B cell (primary cell): ENCODE results near the gene SGSM1. TPM values are rescaled to one million over a fixed set of nuclear protein-coding genes. Genes with fewer than 3 reads are reported as not detected.

Experiments used
- ATAC-seq: fragments of 200-7000 bp; cut with Tn5 transposase; one replicate; pipeline ENCODE4 v1.10.0; 2021; ENCODE audit warnings: low read depth, mild to moderate bottlenecking, moderate number of reproducible peaks, moderate library complexity
- CTCF ChIA-PET: fragments of 350-600 bp; sonication (Branson Sonifier 250); formaldehyde crosslinking; loops from one replicate; lab custom pipeline; 2021; ENCODE audit warnings: antibody characterized with exemption, inconsistent platforms; lab: Charles Lee
- POLR2A ChIA-PET: fragments of 350-600 bp; sonication (Branson Sonifier 250); formaldehyde crosslinking; loops from one replicate; lab custom pipeline; 2021; ENCODE audit warnings: antibody characterized with exemption; lab: Charles Lee
- DNase-seq: peaks from one replicate; pipeline ENCODE4 v3.0.0; 2013
- H2AFZ ChIP-seq: 2 replicates; pipeline ENCODE4 v1.6.1; 2012; ENCODE audit warnings: mild to moderate bottlenecking, low read depth, low read length; ENCODE audit not compliant: insufficient read depth, poor library complexity, severe bottlenecking
- H3K27ac ChIP-seq, 2 donors: 1 replicate in 1 of 2; 2 replicates in 1 of 2; pipeline ENCODE4 v1.5.1; 2012 to 2013; ENCODE audit warnings: low read length in 2 of 2, mild to moderate bottlenecking in 2 of 2, moderate library complexity in 1 of 2
- H3K27me3 ChIP-seq, 4 experiments: fragments of 200-600 bp in 1 of 4; sonication (generic) in 1 of 4; replicated peaks in 1 of 4; 1 replicate in 2 of 4; 2 replicates in 2 of 4; pipeline versions ENCODE4 v1.6.1 to v1.7.0; 2013 to 2016; ENCODE audit warnings: low read length in 3 of 4, mild to moderate bottlenecking in 2 of 4, mixed read lengths in 1 of 4, moderate library complexity in 1 of 4; ENCODE audit not compliant: insufficient read depth in 4 of 4, control insufficient read depth in 3 of 4; ENCODE audit errors: control extremely low read depth in 1 of 4
- H3K36me3 ChIP-seq, 2 experiments: replicated peaks in 1 of 2; 1 replicate in 1 of 2; 2 replicates in 1 of 2; pipeline versions ENCODE4 v1.6.1 to v1.7.1; 2013; ENCODE audit warnings: low read length in 1 of 2; ENCODE audit not compliant: insufficient read depth in 2 of 2, control insufficient read depth in 1 of 2; ENCODE audit errors: control extremely low read depth in 1 of 2, extremely low read depth in 1 of 2
- H3K4me1 ChIP-seq, 2 donors: fragments of 200-600 bp in 1 of 2; sonication (generic) in 1 of 2; 1 replicate in 1 of 2; 2 replicates in 1 of 2; pipeline versions ENCODE4 v1.5.1 to v1.6.1; 2013 to 2017; ENCODE audit warnings: low read length in 2 of 2; ENCODE audit not compliant: control insufficient read depth in 2 of 2, insufficient read depth in 2 of 2
- H3K4me2 ChIP-seq: replicated peaks from 2 replicates; pipeline ENCODE3; 2012; ENCODE audit warnings: mild to moderate bottlenecking, low read depth, low read length; ENCODE audit not compliant: poor library complexity, severe bottlenecking
- H3K4me3 ChIP-seq, 5 experiments: fragments of 200-600 bp in 1 of 5; sonication (generic) in 1 of 5; 1 replicate in 3 of 5; 2 replicates in 2 of 5; pipeline versions ENCODE4 v1.5.1 to v1.7.0; 2011 to 2016; ENCODE audit warnings: low read length in 4 of 5, mild to moderate bottlenecking in 4 of 5, low read depth in 2 of 5, control low read depth in 1 of 5, moderate library complexity in 1 of 5; ENCODE audit not compliant: insufficient read depth in 1 of 5; ENCODE audit errors: control extremely low read depth in 1 of 5, extremely low read depth in 1 of 5
- H3K79me2 ChIP-seq: fragments of 200-600 bp; sonication (generic); one replicate; pipeline ENCODE4 v1.6.0; 2016; ENCODE audit warnings: low read length; ENCODE audit not compliant: control insufficient read depth, insufficient read depth
- H3K9ac ChIP-seq: fragments of 200-600 bp; sonication (generic); 2 replicates; pipeline ENCODE4 v1.6.1; 2017; ENCODE audit warnings: mild to moderate bottlenecking, low read length, moderate library complexity
- H3K9me3 ChIP-seq, 3 donors: one replicate each; pipeline versions ENCODE4 v1.6.1 to v1.7.1; 2013; ENCODE audit warnings: low read length in 2 of 3; ENCODE audit not compliant: control insufficient read depth in 2 of 3, insufficient read depth in 1 of 3; ENCODE audit errors: control extremely low read depth in 1 of 3
- H4K20me1 ChIP-seq: 2 replicates; pipeline ENCODE4 v1.6.0; 2012; ENCODE audit warnings: mild to moderate bottlenecking, low read length; ENCODE audit not compliant: insufficient read depth, control insufficient read depth, poor library complexity, severe bottlenecking
- H3K27ac Mint-ChIP-seq: one replicate; pipeline ENCODE4 v1.8.0; 2021; ENCODE audit warnings: mixed read lengths
- H3K27me3 Mint-ChIP-seq: one replicate; pipeline ENCODE4 v1.8.0; 2021; ENCODE audit warnings: mixed read lengths
- H3K4me1 Mint-ChIP-seq: one replicate; pipeline ENCODE4 v1.8.0; 2021; ENCODE audit warnings: mixed read lengths
- H3K4me3 Mint-ChIP-seq: one replicate; pipeline ENCODE4 v1.8.0; 2021; ENCODE audit warnings: mixed read lengths
- H3K9me3 Mint-ChIP-seq: one replicate; pipeline ENCODE4 v1.8.0; 2022; ENCODE audit warnings: mixed read lengths; ENCODE audit not compliant: insufficient read depth
- EZH2 ChIP-seq: IDR thresholded peaks from 2 replicates; pipeline ENCODE4 v1.6.1; 2012; ENCODE audit warnings: borderline replicate concordance, low read depth, mild to moderate bottlenecking, moderate library complexity, low read length; ENCODE audit not compliant: insufficient read depth, poor library complexity, severe bottlenecking
- WGBS: methylation state at CpG from one replicate; pipeline ENCODE4 v1.1.5; 2013; ENCODE audit warnings: missing lambda C conversion rate; ENCODE audit not compliant: insufficient coverage; 5-methylcytosine and 5-hydroxymethylcytosine counted together
- intact Hi-C: fragments of 100-400 bp; cut with micrococcal nuclease; formaldehyde crosslinking; loops from one replicate; pipeline ENCODE4 v1.10.0; 2022
- polyA plus RNA-seq: library from polyadenylated mRNA; depleted of rRNA; stranded (reverse); fragments of >200 nt; gene quantifications from 2 replicates; pipeline ENCODE4 v1.2.3, GENCODE V29; 2012
- total RNA-seq, 2 donors: library from RNA; stranded (reverse); fragments of 120-200 nt in 1 of 2; gene quantifications; 1 replicate in 1 of 2; 2 replicates in 1 of 2; pipeline versions ENCODE4 v1.2.3 to v1.2.4, GENCODE V29; 2013 to 2022
- TF ChIP-seq, protein P1 (sequence below): fragments of 200-600 bp; IDR thresholded peaks from one replicate; pipeline ENCODE4 v1.8.0; 2022; ENCODE audit warnings: antibody characterized with exemption, mild to moderate bottlenecking

The SGSM1 gene
- total and polyA plus RNA-seq, 2 donors (not counting 1 experiment from before 2014, with no cell fraction given) = 0.91 to 1.3 TPM

DNA sequence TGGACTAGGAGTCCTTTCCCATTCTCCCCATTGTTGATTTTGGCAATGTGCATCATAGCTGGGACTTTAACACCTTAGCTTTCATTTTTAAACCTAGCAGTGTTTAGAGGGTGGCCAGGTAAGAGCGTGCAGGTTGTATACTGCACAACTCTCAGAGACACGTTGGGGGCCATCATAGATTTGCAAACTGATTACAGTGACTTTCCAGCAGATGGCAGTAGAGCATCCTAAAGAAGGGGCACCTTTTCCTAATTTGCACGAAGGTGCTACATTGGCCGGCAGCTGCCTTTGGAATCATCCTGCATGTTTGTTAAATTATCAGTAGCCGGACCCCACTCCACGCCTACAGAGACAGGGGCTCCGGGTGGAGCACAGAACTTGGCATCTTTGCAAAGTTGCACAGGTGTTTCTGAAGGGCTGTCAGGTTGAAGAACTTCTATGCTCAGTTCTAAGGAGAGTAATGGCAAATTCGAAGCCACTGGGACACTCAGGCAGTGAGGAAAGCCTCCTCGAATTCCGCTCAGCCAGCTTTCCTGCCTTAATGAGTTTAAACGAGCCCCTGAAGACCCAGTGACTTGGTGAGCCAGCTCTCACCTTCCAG, 132.8 kb downstream of the SGSM1 start:
- no peak overlapping the region for H3K4me3 Mint-ChIP-seq
- H3K4me1 Mint-ChIP-seq = no peaks in the 10 kb centered on the region
- no peak overlapping the region for H3K27ac Mint-ChIP-seq
- ATAC-seq (no peak), DNase-seq (peak; percentile 44)
- H3K36me3 ChIP-seq = no peaks in the 10 kb centered on the region
- H3K4me3 ChIP-seq = no peak overlapping the region
- ChIA-PET POLR2A (no interaction called here), CTCF (interaction anchor here (0.6 to 1.9 kb wide), 3 partner anchors 21 to 118 kb away, joined by 4 to 10 read pairs (median 6); no protein-coding TSS in a partner anchor)
- 23% methylated on average over 11 of the region's 11 CpGs for WGBS
- H4K20me1 ChIP-seq = no peaks in the 10 kb centered on the region
- H3K79me2 ChIP-seq = no peaks in the 10 kb centered on the region
- no peak overlapping the region for H3K4me2 ChIP-seq
- no peak overlapping the region for H3K9ac ChIP-seq
- peaks cover 9% of the 10 kb centered on the region for H3K27me3 Mint-ChIP-seq
- H3K9me3 ChIP-seq = peaks cover 0 to 1% (median 0%) of the 10 kb centered on the region in 3 donors
- H3K27ac ChIP-seq = no peak overlapping the region
- peaks cover 0 to 10% (median 5%) of the 10 kb centered on the region in 4 experiments for H3K27me3 ChIP-seq
- TF ChIP-seq, protein P1, sequence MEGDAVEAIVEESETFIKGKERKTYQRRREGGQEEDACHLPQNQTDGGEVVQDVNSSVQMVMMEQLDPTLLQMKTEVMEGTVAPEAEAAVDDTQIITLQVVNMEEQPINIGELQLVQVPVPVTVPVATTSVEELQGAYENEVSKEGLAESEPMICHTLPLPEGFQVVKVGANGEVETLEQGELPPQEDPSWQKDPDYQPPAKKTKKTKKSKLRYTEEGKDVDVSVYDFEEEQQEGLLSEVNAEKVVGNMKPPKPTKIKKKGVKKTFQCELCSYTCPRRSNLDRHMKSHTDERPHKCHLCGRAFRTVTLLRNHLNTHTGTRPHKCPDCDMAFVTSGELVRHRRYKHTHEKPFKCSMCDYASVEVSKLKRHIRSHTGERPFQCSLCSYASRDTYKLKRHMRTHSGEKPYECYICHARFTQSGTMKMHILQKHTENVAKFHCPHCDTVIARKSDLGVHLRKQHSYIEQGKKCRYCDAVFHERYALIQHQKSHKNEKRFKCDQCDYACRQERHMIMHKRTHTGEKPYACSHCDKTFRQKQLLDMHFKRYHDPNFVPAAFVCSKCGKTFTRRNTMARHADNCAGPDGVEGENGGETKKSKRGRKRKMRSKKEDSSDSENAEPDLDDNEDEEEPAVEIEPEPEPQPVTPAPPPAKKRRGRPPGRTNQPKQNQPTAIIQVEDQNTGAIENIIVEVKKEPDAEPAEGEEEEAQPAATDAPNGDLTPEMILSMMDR = peak; percentile 84
- no peak for TF ChIP-seq EZH2
- no peaks in the 10 kb centered on the region for H3K4me1 ChIP-seq
- H2AFZ ChIP-seq = no peak overlapping the region
- intact Hi-C loops = loop anchor here (1.0 kb wide), 1 partner anchor 109 kb away; no protein-coding TSS in a partner anchor
- no peaks in the 10 kb centered on the region for H3K9me3 Mint-ChIP-seq

DNA sequence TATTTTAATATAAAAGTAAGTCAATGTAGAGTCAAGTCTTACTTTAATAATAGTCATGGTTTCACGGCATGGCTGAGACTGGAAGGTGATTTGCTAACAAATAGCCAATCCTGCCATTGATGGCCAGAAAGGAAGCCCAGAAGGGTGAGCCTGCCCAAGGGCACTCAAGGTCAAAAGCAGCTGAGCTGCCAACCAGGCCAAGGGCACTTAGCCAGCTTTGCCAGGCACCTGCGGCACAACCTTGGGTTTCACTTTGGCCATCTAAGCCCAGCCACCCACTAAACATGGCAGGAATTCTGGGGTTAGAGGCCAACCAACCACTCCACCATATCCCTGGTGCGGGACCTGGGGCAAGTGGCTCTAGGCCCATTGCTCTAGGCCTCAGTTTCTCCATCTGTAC, 136.3 kb downstream of the SGSM1 start:
- no peak for TF ChIP-seq EZH2
- TF ChIP-seq, protein P1 = no peak

More for the DNA sequence above, 136.3 kb downstream of the SGSM1 start:
- ATAC-seq = no peak
- H3K4me3 ChIP-seq = no peak overlapping the region
- H3K27me3 ChIP-seq = peaks cover 0 to 10% (median 2%) of the 10 kb centered on the region in 4 experiments
- H3K4me1 Mint-ChIP-seq = no peaks in the 10 kb centered on the region
- H3K4me1 ChIP-seq = no peaks in the 10 kb centered on the region
- WGBS = 95% methylated on average over 2 of the region's 3 CpGs
- ChIA-PET CTCF (no interaction called here), POLR2A (no interaction called here)
- no peak for DNase-seq
- no peaks in the 10 kb centered on the region for H3K79me2 ChIP-seq
- H3K9me3 Mint-ChIP-seq = no peaks in the 10 kb centered on the region
- H3K4me3 Mint-ChIP-seq = no peak overlapping the region
- H3K27ac Mint-ChIP-seq = no peak overlapping the region
- peaks cover 0 to 1% (median 0%) of the 10 kb centered on the region in 3 donors for H3K9me3 ChIP-seq
- H4K20me1 ChIP-seq = no peaks in the 10 kb centered on the region
- H3K27me3 Mint-ChIP-seq = peaks cover 26% of the 10 kb centered on the region
- intact Hi-C loops = no loop called here
- no peak overlapping the region for H2AFZ ChIP-seq
- H3K36me3 ChIP-seq = no peaks in the 10 kb centered on the region
- H3K4me2 ChIP-seq = no peak overlapping the region
- H3K9ac ChIP-seq = no peak overlapping the region
- no peak overlapping the region for H3K27ac ChIP-seq
